ENCODE data around the gene PDE6B. TPM values are rescaled to one million over a fixed set of nuclear protein-coding genes. Genes with fewer than 3 reads are reported as not detected.
"Not testable (repeated sequence)": the region's sequence is repeated elsewhere in the genome, so short reads cannot be mapped to it uniquely, and the experiment has no call there.

Gene PDE6B
- total RNA-seq, 4 donors from 2014 or later = 0.32 to 5.6 (median 2.9) TPM

GRCh38 chr4:637536-638280 is 12.3 kb downstream of the PDE6B start:
- no peak for DNase-seq (ENCODE audit: low spot score)
- no peak for TF ChIP-seq CTCF (IDR thresholded peaks at IDR 0.05)
- no peak for ATAC-seq (ENCODE audit: low FRiP score)

GRCh38 chr4:642366-642765 is 17.0 kb downstream of the PDE6B start:
- not testable (repeated sequence) for ATAC-seq (ENCODE audit: low FRiP score); DNase-seq (ENCODE audit: low spot score)

- ATAC-seq (ENCODE audit: low FRiP score) (no peak), DNase-seq (ENCODE audit: low spot score) (no peak)
- no peak for TF ChIP-seq CTCF (IDR thresholded peaks at IDR 0.05)
Measured at GRCh38 chr4:646460-646859, 21.1 kb downstream of the PDE6B start.

DNA sequence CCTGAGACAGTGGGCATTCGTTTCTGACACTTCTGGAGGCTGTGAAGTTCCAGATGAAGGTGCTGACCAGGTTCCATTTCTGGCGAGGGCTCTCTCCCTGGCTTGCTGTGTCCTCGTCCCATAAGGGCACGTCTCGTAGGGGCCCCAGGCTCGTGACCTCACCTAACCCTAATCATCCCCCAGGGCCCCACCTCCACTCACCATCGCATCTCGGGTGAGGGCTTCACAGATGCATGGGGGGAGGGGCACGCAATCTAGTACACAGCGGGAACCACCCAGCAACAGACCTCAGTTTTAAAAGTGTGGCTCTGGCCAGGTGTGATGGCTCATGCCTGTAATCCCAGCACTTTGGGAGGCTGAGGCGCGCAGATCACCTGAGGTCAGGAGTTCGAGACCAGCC is 22.1 kb downstream of the PDE6B start:
- no peak for TF ChIP-seq CTCF (IDR thresholded peaks at IDR 0.05)
- ATAC-seq (ENCODE audit: low FRiP score) = no peak
- DNase-seq (ENCODE audit: low spot score) = no peak

GRCh38 chr4:648579-649292 is 23.4 kb downstream of the PDE6B start:
- no peak for TF ChIP-seq CTCF (IDR thresholded peaks at IDR 0.05)
- DNase-seq (ENCODE audit: low spot score) = no peak
- no peak for ATAC-seq (ENCODE audit: low FRiP score)

DNA sequence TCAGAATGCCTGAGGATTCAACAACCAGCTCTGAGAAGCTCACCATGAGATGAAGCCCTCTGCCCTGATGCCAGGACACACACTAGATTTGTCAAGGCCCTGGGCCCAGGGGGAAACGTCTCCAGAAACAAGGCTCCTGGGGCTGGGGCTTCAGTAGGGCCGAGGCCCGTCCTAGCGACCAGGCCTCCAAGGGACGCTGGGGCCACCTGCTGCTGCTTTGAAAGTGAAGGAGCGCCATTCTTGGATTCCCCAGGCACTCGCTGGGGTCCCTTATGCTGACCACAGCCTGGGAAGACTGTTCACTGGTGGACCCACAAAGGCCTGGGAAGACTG is 23.9 kb downstream of the PDE6B start:
- no peak for DNase-seq (ENCODE audit: low spot score)
- no peak for TF ChIP-seq CTCF (IDR thresholded peaks at IDR 0.05)
- no peak for ATAC-seq (ENCODE audit: low FRiP score)

GRCh38 chr4:649751-650310 is 24.5 kb downstream of the PDE6B start:
- DNase-seq (ENCODE audit: low spot score) = no peak
- ATAC-seq (ENCODE audit: low FRiP score) = no peak
- TF ChIP-seq CTCF (IDR thresholded peaks at IDR 0.05) = no peak

Data from omental fat pad (tissue), 4 donors.